B cell (primary cell): ENCODE measurements around the gene CEACAM16. TPM values are rescaled to one million over a fixed set of nuclear protein-coding genes. Genes with fewer than 3 reads are reported as not detected.

Experiments used
- ATAC-seq: fragments of 200-7000 bp; cut with Tn5 transposase; one replicate; pipeline ENCODE4 v1.10.0; 2021; ENCODE audit warnings: low read depth, mild to moderate bottlenecking, moderate number of reproducible peaks, moderate library complexity
- CTCF ChIA-PET: fragments of 350-600 bp; sonication (Branson Sonifier 250); formaldehyde crosslinking; loops from one replicate; lab custom pipeline; 2021; ENCODE audit warnings: antibody characterized with exemption, inconsistent platforms; lab: Charles Lee
- POLR2A ChIA-PET: fragments of 350-600 bp; sonication (Branson Sonifier 250); formaldehyde crosslinking; loops from one replicate; lab custom pipeline; 2021; ENCODE audit warnings: antibody characterized with exemption; lab: Charles Lee
- DNase-seq: peaks from one replicate; pipeline ENCODE4 v3.0.0; 2013
- H2AFZ ChIP-seq: 2 replicates; pipeline ENCODE4 v1.6.1; 2012; ENCODE audit warnings: mild to moderate bottlenecking, low read depth, low read length; ENCODE audit not compliant: insufficient read depth, poor library complexity, severe bottlenecking
- H3K27ac ChIP-seq, 2 donors: 1 replicate in 1 of 2; 2 replicates in 1 of 2; pipeline ENCODE4 v1.5.1; 2012 to 2013; ENCODE audit warnings: low read length in 2 of 2, mild to moderate bottlenecking in 2 of 2, moderate library complexity in 1 of 2
- H3K27me3 ChIP-seq, 4 experiments: fragments of 200-600 bp in 1 of 4; sonication (generic) in 1 of 4; replicated peaks in 1 of 4; 1 replicate in 2 of 4; 2 replicates in 2 of 4; pipeline versions ENCODE4 v1.6.1 to v1.7.0; 2013 to 2016; ENCODE audit warnings: low read length in 3 of 4, mild to moderate bottlenecking in 2 of 4, mixed read lengths in 1 of 4, moderate library complexity in 1 of 4; ENCODE audit not compliant: insufficient read depth in 4 of 4, control insufficient read depth in 3 of 4; ENCODE audit errors: control extremely low read depth in 1 of 4
- H3K36me3 ChIP-seq, 2 experiments: replicated peaks in 1 of 2; 1 replicate in 1 of 2; 2 replicates in 1 of 2; pipeline versions ENCODE4 v1.6.1 to v1.7.1; 2013; ENCODE audit warnings: low read length in 1 of 2; ENCODE audit not compliant: insufficient read depth in 2 of 2, control insufficient read depth in 1 of 2; ENCODE audit errors: control extremely low read depth in 1 of 2, extremely low read depth in 1 of 2
- H3K4me1 ChIP-seq, 2 donors: fragments of 200-600 bp in 1 of 2; sonication (generic) in 1 of 2; 1 replicate in 1 of 2; 2 replicates in 1 of 2; pipeline versions ENCODE4 v1.5.1 to v1.6.1; 2013 to 2017; ENCODE audit warnings: low read length in 2 of 2; ENCODE audit not compliant: control insufficient read depth in 2 of 2, insufficient read depth in 2 of 2
- H3K4me2 ChIP-seq: replicated peaks from 2 replicates; pipeline ENCODE3; 2012; ENCODE audit warnings: mild to moderate bottlenecking, low read depth, low read length; ENCODE audit not compliant: poor library complexity, severe bottlenecking
- H3K4me3 ChIP-seq, 5 experiments: fragments of 200-600 bp in 1 of 5; sonication (generic) in 1 of 5; 1 replicate in 3 of 5; 2 replicates in 2 of 5; pipeline versions ENCODE4 v1.5.1 to v1.7.0; 2011 to 2016; ENCODE audit warnings: low read length in 4 of 5, mild to moderate bottlenecking in 4 of 5, low read depth in 2 of 5, control low read depth in 1 of 5, moderate library complexity in 1 of 5; ENCODE audit not compliant: insufficient read depth in 1 of 5; ENCODE audit errors: control extremely low read depth in 1 of 5, extremely low read depth in 1 of 5
- H3K79me2 ChIP-seq: fragments of 200-600 bp; sonication (generic); one replicate; pipeline ENCODE4 v1.6.0; 2016; ENCODE audit warnings: low read length; ENCODE audit not compliant: control insufficient read depth, insufficient read depth
- H3K9ac ChIP-seq: fragments of 200-600 bp; sonication (generic); 2 replicates; pipeline ENCODE4 v1.6.1; 2017; ENCODE audit warnings: mild to moderate bottlenecking, low read length, moderate library complexity
- H3K9me3 ChIP-seq, 3 donors: one replicate each; pipeline versions ENCODE4 v1.6.1 to v1.7.1; 2013; ENCODE audit warnings: low read length in 2 of 3; ENCODE audit not compliant: control insufficient read depth in 2 of 3, insufficient read depth in 1 of 3; ENCODE audit errors: control extremely low read depth in 1 of 3
- H4K20me1 ChIP-seq: 2 replicates; pipeline ENCODE4 v1.6.0; 2012; ENCODE audit warnings: mild to moderate bottlenecking, low read length; ENCODE audit not compliant: insufficient read depth, control insufficient read depth, poor library complexity, severe bottlenecking
- H3K27ac Mint-ChIP-seq: one replicate; pipeline ENCODE4 v1.8.0; 2021; ENCODE audit warnings: mixed read lengths
- H3K27me3 Mint-ChIP-seq: one replicate; pipeline ENCODE4 v1.8.0; 2021; ENCODE audit warnings: mixed read lengths
- H3K4me1 Mint-ChIP-seq: one replicate; pipeline ENCODE4 v1.8.0; 2021; ENCODE audit warnings: mixed read lengths
- H3K4me3 Mint-ChIP-seq: one replicate; pipeline ENCODE4 v1.8.0; 2021; ENCODE audit warnings: mixed read lengths
- H3K9me3 Mint-ChIP-seq: one replicate; pipeline ENCODE4 v1.8.0; 2022; ENCODE audit warnings: mixed read lengths; ENCODE audit not compliant: insufficient read depth
- CTCF ChIP-seq: fragments of 200-600 bp; IDR thresholded peaks from one replicate; pipeline ENCODE4 v1.8.0; 2022; ENCODE audit warnings: antibody characterized with exemption, mild to moderate bottlenecking
- EZH2 ChIP-seq: IDR thresholded peaks from 2 replicates; pipeline ENCODE4 v1.6.1; 2012; ENCODE audit warnings: borderline replicate concordance, low read depth, mild to moderate bottlenecking, moderate library complexity, low read length; ENCODE audit not compliant: insufficient read depth, poor library complexity, severe bottlenecking
- WGBS: methylation state at CpG from one replicate; pipeline ENCODE4 v1.1.5; 2013; ENCODE audit warnings: missing lambda C conversion rate; ENCODE audit not compliant: insufficient coverage; 5-methylcytosine and 5-hydroxymethylcytosine counted together
- intact Hi-C: fragments of 100-400 bp; cut with micrococcal nuclease; formaldehyde crosslinking; loops from one replicate; pipeline ENCODE4 v1.10.0; 2022
- polyA plus RNA-seq: library from polyadenylated mRNA; depleted of rRNA; stranded (reverse); fragments of >200 nt; gene quantifications from 2 replicates; pipeline ENCODE4 v1.2.3, GENCODE V29; 2012
- total RNA-seq, 2 donors: library from RNA; stranded (reverse); fragments of 120-200 nt in 1 of 2; gene quantifications; 1 replicate in 1 of 2; 2 replicates in 1 of 2; pipeline versions ENCODE4 v1.2.3 to v1.2.4, GENCODE V29; 2013 to 2022

The CEACAM16 gene
- total and polyA plus RNA-seq, 2 donors (not counting 1 experiment from before 2014, with no cell fraction given) = not detected

- H4K20me1 ChIP-seq = no peaks in the 10 kb centered on the region
- no peak overlapping the region for H3K9ac ChIP-seq
- no peak overlapping the region for H3K4me3 ChIP-seq
- no peak overlapping the region for H3K27ac ChIP-seq
- H3K4me1 ChIP-seq = peaks cover 7 to 14% of the 10 kb centered on the region in 2 donors
- Mint-ChIP-seq H3K4me1 (peaks cover 11% of the 10 kb centered on the region), H3K27ac (peak overlapping the region; percentile 37), H3K4me3 (no peak overlapping the region), H3K9me3 (no peaks in the 10 kb centered on the region), H3K27me3 (no peaks in the 10 kb centered on the region)
- H3K36me3 ChIP-seq = no peaks in the 10 kb centered on the region
- no peak for ATAC-seq
- no peaks in the 10 kb centered on the region for H3K79me2 ChIP-seq
- no peaks in the 10 kb centered on the region for H3K27me3 ChIP-seq
- intact Hi-C loops = no loop called here
- WGBS = 0% methylated on average over 1 of the region's 1 CpG
- no peak for TF ChIP-seq CTCF
- no peak for TF ChIP-seq EZH2
- CTCF ChIA-PET = interaction anchor here (0.5 to 1.5 kb wide), 2 partner anchors 44 to 123 kb away, joined by 3 read pairs; no protein-coding TSS in a partner anchor
- no peaks in the 10 kb centered on the region for H3K9me3 ChIP-seq
- H2AFZ ChIP-seq = no peak overlapping the region
- no peak overlapping the region for H3K4me2 ChIP-seq
- no peak for DNase-seq
- POLR2A ChIA-PET = no interaction called here
Measured at GRCh38 chr19:44734357-44734756, 35.4 kb downstream of the CEACAM16 start.

- Histone ChIP-seq H3K4me3 (no peak overlapping the region), H3K9me3 (no peaks in the 10 kb centered on the region), H4K20me1 (no peaks in the 10 kb centered on the region), H3K27ac (no peak overlapping the region), H3K4me1 (peaks cover under 1 to 7% of the 10 kb centered on the region in 2 donors), H3K27me3 (no peaks in the 10 kb centered on the region), H3K9ac (no peak overlapping the region), H2AFZ (no peak overlapping the region), H3K4me2 (no peak overlapping the region), H3K36me3 (no peaks in the 10 kb centered on the region), H3K79me2 (no peaks in the 10 kb centered on the region)
- H3K4me1 Mint-ChIP-seq = peaks cover 5% of the 10 kb centered on the region
- no peaks in the 10 kb centered on the region for H3K9me3 Mint-ChIP-seq
- DNase-seq (no peak), ATAC-seq (no peak)
- TF ChIP-seq CTCF (no peak), EZH2 (no peak)
- intact Hi-C loops = no loop called here
- H3K27ac Mint-ChIP-seq = no peak overlapping the region
- WGBS = 86% methylated on average over 3 of the region's 5 CpGs
- H3K4me3 Mint-ChIP-seq = no peak overlapping the region
- ChIA-PET POLR2A (no interaction called here), CTCF (no interaction called here)
- H3K27me3 Mint-ChIP-seq = no peaks in the 10 kb centered on the region
Measured at GRCh38 chr19:44735011-44735410, 36.1 kb downstream of the CEACAM16 start.
